ENCODE measurements around the gene SEMA3F. TPM values are rescaled to one million over a fixed set of nuclear protein-coding genes. Genes with fewer than 3 reads are reported as not detected.
A peak's percentile ranks its signal among the peaks of the same experiment; 100 is the strongest.

The SEMA3F gene
- total RNA-seq, 1 experiment from 2014 or later, result 69.6 TPM

- intact Hi-C loops (cut with micrococcal nuclease; ENCODE audit: unreplicated experiment), result no loop called here
- ATAC-seq, result no peak
- POLR2A ChIA-PET, result no interaction called here
- Histone ChIP-seq H3K4me3 (ENCODE audit: low read depth in 2 of 2, low read length in 2 of 2) (peak overlapping the region; percentile 83 to 86), H3K9me3 (ENCODE audit: control insufficient read depth, insufficient read depth, low read depth, low read length) (no peaks in the 10 kb centered on the region), H3K27me3 (ENCODE audit: control insufficient read depth, insufficient read depth, low read length) (no peaks in the 10 kb centered on the region), H3K36me3 (ENCODE audit: control insufficient read depth, insufficient read depth, low read length) (no peaks in the 10 kb centered on the region; the same call in 1 of the 2 replicates), H3K27ac (ENCODE audit: low read length) (peak overlapping the region; percentile 83), H3K4me1 (ENCODE audit: control insufficient read depth, insufficient read depth, low read length) (peaks cover 33% of the 10 kb centered on the region)
- TF ChIP-seq REST (IDR thresholded peaks at IDR 0.05; ENCODE audit: insufficient read depth in 1 of 2, low read depth in 2 of 2, low read length in 1 of 2) (no peak), TCF7L2 (IDR thresholded peaks at IDR 0.05; ENCODE audit: low read depth, low read length) (no peak), POLR2AphosphoS5 (IDR thresholded peaks at IDR 0.05; ENCODE audit: low read depth, low read length) (no peak), SIN3A (IDR thresholded peaks at IDR 0.05; ENCODE audit: borderline replicate concordance, insufficient read depth, low read depth, low read length) (no peak), CTCF (IDR thresholded peaks at IDR 0.05) (no peak)
- BruUV-seq (replicated peaks), result no TSS peak
- CTCF ChIA-PET, result interaction anchor here (0.6 kb wide), 1 partner anchor 12 kb away, joined by 3 read pairs; no protein-coding TSS in a partner anchor
- no peak for DNase-seq (ENCODE audit: low read depth, low spot score)
- in situ Hi-C loops (cut with HindIII; ENCODE audit: low pct_unique_long_range_greater_than_20kb, low sequenced_read_pairs), result no loop called here
Observed at GRCh38 chr3:50238549-50239026, 83.5 kb downstream of the SEMA3F start.

Small RNAs within 50 kb of the gene (microRNA-seq; reads per million reads assigned to microRNA genes)
- gene MIR566 (ENCODE audit: unreplicated experiment) (not detected), gene MIR5787 (ENCODE audit: unreplicated experiment) (not detected)

Other genes starting within 250 kb of the SEMA3F start
- gene MON1A, start 225.5 kb upstream of the SEMA3F start, total RNA-seq (2021; ENCODE audit: unreplicated experiment), result 12.9 TPM
- gene RBM6, start 215.2 kb upstream of the SEMA3F start, total RNA-seq (2021; ENCODE audit: unreplicated experiment), result 43.6 TPM
- 86.6 TPM for gene RBM5, start 66.4 kb upstream of the SEMA3F start, total RNA-seq (2021; ENCODE audit: unreplicated experiment)
- gene GNAT1, start 36.3 kb downstream of the SEMA3F start, total RNA-seq (2021; ENCODE audit: unreplicated experiment), result not detected
- gene SLC38A3, start 49.9 kb downstream of the SEMA3F start, total RNA-seq (2021; ENCODE audit: unreplicated experiment), result 6.0 TPM
- 170 TPM for gene GNAI2, start 80.9 kb downstream of the SEMA3F start, total RNA-seq (2021; ENCODE audit: unreplicated experiment)
- gene SEMA3B, start 113.8 kb downstream of the SEMA3F start, total RNA-seq (2021; ENCODE audit: unreplicated experiment), result 1.4 TPM
- gene LSMEM2, start 123.8 kb downstream of the SEMA3F start, total RNA-seq (2021; ENCODE audit: unreplicated experiment), result not detected
- gene IFRD2, start 137.1 kb downstream of the SEMA3F start, total RNA-seq (2021; ENCODE audit: unreplicated experiment), result 111 TPM
- 3.9 TPM for gene HYAL3, start 144.1 kb downstream of the SEMA3F start, total RNA-seq (2021; ENCODE audit: unreplicated experiment)
- 7.2 TPM for gene NAA80, start 144.1 kb downstream of the SEMA3F start, total RNA-seq (2021; ENCODE audit: unreplicated experiment)
- gene HYAL1, start 148.2 kb downstream of the SEMA3F start, total RNA-seq (2021; ENCODE audit: unreplicated experiment), result 0.18 TPM
- gene HYAL2, start 167.4 kb downstream of the SEMA3F start, total RNA-seq (2021; ENCODE audit: unreplicated experiment), result 41.5 TPM
- gene TUSC2, start 172.9 kb downstream of the SEMA3F start, total RNA-seq (2021; ENCODE audit: unreplicated experiment), result 35.3 TPM
- gene RASSF1, start 185.5 kb downstream of the SEMA3F start, total RNA-seq (2021; ENCODE audit: unreplicated experiment), result 17.4 TPM
- gene ZMYND10, start 190.4 kb downstream of the SEMA3F start, total RNA-seq (2021; ENCODE audit: unreplicated experiment), result 3.6 TPM
- 14.6 TPM for gene NPRL2, start 195.5 kb downstream of the SEMA3F start, total RNA-seq (2021; ENCODE audit: unreplicated experiment)
- 27.5 TPM for gene CYB561D2, start 195.5 kb downstream of the SEMA3F start, total RNA-seq (2021; ENCODE audit: unreplicated experiment)
- gene TMEM115, start 204.2 kb downstream of the SEMA3F start, total RNA-seq (2021; ENCODE audit: unreplicated experiment), result 30.2 TPM